HepG2 (cell line): Measurements from ENCODE around the gene TTN. TPM values are rescaled to one million over a fixed set of nuclear protein-coding genes. Genes with fewer than 3 reads are reported as not detected.

Source experiments
- ARNT ChIP-seq: fragments of 450-650 bp; IDR thresholded peaks from 2 replicates; pipeline ENCODE4 v1.6.1; 2017
- ATAD3A ChIP-seq: sonication (generic); formaldehyde crosslinking; IDR thresholded peaks from 2 replicates; pipeline ENCODE4 v1.4.0; 2020; ENCODE audit warnings: missing genetic modification reagents
- CTCF ChIP-seq: sonication (generic); formaldehyde crosslinking; IDR thresholded peaks from 2 replicates; pipeline ENCODE4 v1.5.0; 2020; ENCODE audit warnings: mild to moderate bottlenecking, missing genetic modification reagents, moderate library complexity
- FOSL2 ChIP-seq: sonication (generic); formaldehyde crosslinking; IDR thresholded peaks from 2 replicates; pipeline ENCODE4 v1.4.0; 2020; ENCODE audit warnings: missing genetic modification reagents
- GTF2F1 ChIP-seq: fragments of 150-350 bp; IDR thresholded peaks from 2 replicates; pipeline ENCODE4 v1.6.1; 2014; ENCODE audit warnings: low read length
- HMG20B ChIP-seq: conservative IDR thresholded peaks from 2 replicates; pipeline ENCODE4 v1.6.1; 2016; ENCODE audit warnings: missing genetic modification reagents, missing compliant biosample characterization
- HNRNPUL1 ChIP-seq: fragments of 200-400 bp; formaldehyde crosslinking; IDR thresholded peaks from 2 replicates; pipeline ENCODE4 v1.6.1; 2017; ENCODE audit warnings: low read depth, mild to moderate bottlenecking, low read length, moderate library complexity
- KDM2A ChIP-seq: sonication (generic); formaldehyde crosslinking; IDR thresholded peaks from 2 replicates; pipeline ENCODE4 v1.4.0; 2020; ENCODE audit warnings: low read depth, missing genetic modification reagents, borderline replicate concordance
- KDM6A ChIP-seq: IDR thresholded peaks from 2 replicates; pipeline ENCODE4 v1.6.1; 2016; ENCODE audit warnings: low read depth
- KMT2A ChIP-seq: sonication (generic); formaldehyde crosslinking; IDR thresholded peaks from 2 replicates; pipeline ENCODE4 v1.4.0; 2020; ENCODE audit warnings: missing genetic modification reagents
- MAZ ChIP-seq, 2 experiments: sonication (generic) in 1 of 2; formaldehyde crosslinking in 1 of 2; IDR thresholded peaks; 2 replicates each; pipeline versions ENCODE4 v1.5.0 to v1.6.1; 2012 to 2020; ENCODE audit warnings: low read depth in 2 of 2, mild to moderate bottlenecking in 2 of 2, borderline replicate concordance in 1 of 2, improper control_type of control experiment in 1 of 2, low read length in 1 of 2, missing genetic modification reagents in 1 of 2, moderate library complexity in 1 of 2
- NR2C2 ChIP-seq: sonication (generic); formaldehyde crosslinking; IDR thresholded peaks from 2 replicates; pipeline ENCODE4 v1.4.0; 2020; ENCODE audit warnings: missing genetic modification reagents, mild to moderate bottlenecking, moderate library complexity, borderline replicate concordance
- PLRG1 ChIP-seq: fragments of 450-650 bp; conservative IDR thresholded peaks from 2 replicates; pipeline ENCODE4 v1.6.1; 2016
- PRDM15 ChIP-seq: sonication (generic); formaldehyde crosslinking; IDR thresholded peaks from 2 replicates; pipeline ENCODE4 v1.4.0; 2020; ENCODE audit warnings: missing genetic modification reagents
- SETDB1 ChIP-seq: sonication (generic); formaldehyde crosslinking; IDR thresholded peaks from 2 replicates; pipeline ENCODE4 v1.5.1; 2020; ENCODE audit warnings: missing genetic modification reagents, mild to moderate bottlenecking, borderline replicate concordance
- TFAP4 ChIP-seq: sonication (generic); IDR thresholded peaks from 2 replicates; pipeline ENCODE4 v1.6.1; 2016; ENCODE audit warnings: low read depth, borderline replicate concordance
- ZBTB46 ChIP-seq: sonication (generic); formaldehyde crosslinking; IDR thresholded peaks from 2 replicates; pipeline ENCODE4 v1.4.0; 2020; ENCODE audit warnings: mild to moderate bottlenecking, missing genetic modification reagents, borderline replicate concordance
- ZNF121 ChIP-seq: sonication (generic); formaldehyde crosslinking; IDR thresholded peaks from 2 replicates; pipeline ENCODE4 v1.5.0; 2020; ENCODE audit warnings: mild to moderate bottlenecking, missing genetic modification reagents
- ZNF207 ChIP-seq: fragments of 450-650 bp; IDR thresholded peaks from 2 replicates; pipeline ENCODE4 v1.6.1; 2016; ENCODE audit warnings: antibody characterized with exemption, borderline replicate concordance
- ZNF441 ChIP-seq: sonication (generic); formaldehyde crosslinking; IDR thresholded peaks from 2 replicates; pipeline ENCODE4 v1.7.0; 2021; ENCODE audit warnings: missing genetic modification reagents, borderline replicate concordance
- ZNF530 ChIP-seq: sonication (generic); formaldehyde crosslinking; IDR thresholded peaks from 2 replicates; pipeline ENCODE4 v1.5.0; 2020; ENCODE audit warnings: low read depth, mild to moderate bottlenecking, missing genetic modification reagents
- ZSCAN25 ChIP-seq: sonication (generic); formaldehyde crosslinking; IDR thresholded peaks from 2 replicates; pipeline ENCODE4 v1.8.0; 2022; ENCODE audit warnings: mild to moderate bottlenecking, missing genetic modification reagents
- polyA plus RNA-seq, 8 experiments: library from polyadenylated mRNA; depleted of rRNA in 3 of 8; stranded (reverse) in 7 of 8; unstranded in 1 of 8; fragments of >200 nt; fragmentation: Illumina TruSeq in 4 of 8; extraction: Trizol in 4 of 8; gene quantifications; 2 replicates each; pipeline versions ENCODE4 v1.2.1 to v1.2.3, GENCODE V29; 2011 to 2016; ENCODE audit warnings: low read depth in 4 of 8, missing spikeins in 1 of 8, mixed read lengths in 1 of 8; ENCODE audit not compliant: insufficient read depth in 1 of 8
- total RNA-seq, 5 experiments: library from RNA; depleted of rRNA; stranded (reverse); fragments of >200 nt; fragmentation: Illumina TruSeq; extraction: Trizol; gene quantifications; 2 replicates each; pipeline ENCODE4 v1.2.3, GENCODE V29; 2016; ENCODE audit warnings: low read depth in 1 of 5

Gene TTN
- total and polyA plus RNA-seq, 2 of the 13 experiments (the other 11 are each of a cell fraction or from before 2014, with no cell fraction given): under 0.01 TPM

- TF ChIP-seq TFAP4: no peak
- TF ChIP-seq KMT2A (CRISPR knock-in tag): peak; percentile 89
- no peak for TF ChIP-seq PRDM15 (CRISPR knock-in tag)
- TF ChIP-seq ZSCAN25 (CRISPR knock-in tag): peak; percentile 67; the same call in 1 of the 2 replicates
- TF ChIP-seq CTCF (CRISPR knock-in tag): peak; percentile 96
- no peak for TF ChIP-seq PLRG1
- no peak for TF ChIP-seq ATAD3A (CRISPR knock-in tag)
- peak; percentile 81 for TF ChIP-seq KDM2A (CRISPR knock-in tag)
- TF ChIP-seq SETDB1: 0 out of 2 replicates have a peak, but pooled peaks have one; percentile 64
- no peak for TF ChIP-seq ARNT
- TF ChIP-seq ZBTB46: no peak
- no peak for TF ChIP-seq KDM6A
- TF ChIP-seq ZNF441 (CRISPR knock-in tag): peak; percentile 68
- TF ChIP-seq ZNF121 (CRISPR knock-in tag): no peak
- TF ChIP-seq ZNF207: no peak
- TF ChIP-seq HMG20B (CRISPR knock-in tag): 0 out of 2 replicates have a peak, but pooled peaks have one; percentile 14
- TF ChIP-seq HNRNPUL1: no peak
- TF ChIP-seq NR2C2 (CRISPR knock-in tag): peak; percentile 38
- TF ChIP-seq FOSL2 (CRISPR knock-in tag): peak; percentile 44; the same call in 1 of the 2 replicates
- no peak for TF ChIP-seq GTF2F1
- no peak for TF ChIP-seq ZNF530
- peak; percentile 80 for TF ChIP-seq MAZ (IDR thresholded peaks at IDR 0.05; ENCODE audit: borderline replicate concordance, low read depth, low read length)
- peak; percentile 55; the same call in 1 of the 2 replicates for TF ChIP-seq MAZ (CRISPR knock-in tag; IDR thresholded peaks at IDR 0.05; ENCODE audit: low read depth)
These were observed 328.6 kb downstream of the TTN start, which contains the start of gene FKBP7 (continued) for GRCh38 chr2:178478439-178479274.
